Prostate gland (tissue), 2 donors: Measurements from ENCODE around the gene TSPAN32. TPM values are rescaled to one million over a fixed set of nuclear protein-coding genes. Genes with fewer than 3 reads are reported as not detected.

Experiments used
- DNase-seq: peaks from one replicate; pipeline ENCODE4 v3.0.0-alpha.2; 2019; ENCODE audit warnings: low spot score
- H3K27ac ChIP-seq, 2 donors: fragments of 200-600 bp; sonication (generic); 2 replicates each; pipeline ENCODE4 v1.5.1; 2017 to 2019
- H3K27me3 ChIP-seq: fragments of 200-600 bp; sonication (generic); replicated peaks from 2 replicates; pipeline ENCODE4 v1.5.1; 2019; ENCODE audit not compliant: insufficient read depth
- H3K36me3 ChIP-seq, 2 donors: fragments of 200-600 bp; sonication (generic); 1 replicate in 1 of 2; 2 replicates in 1 of 2; pipeline versions ENCODE4 v1.5.1 to v1.8.1; 2017 to 2019
- H3K4me1 ChIP-seq: fragments of 200-600 bp; sonication (generic); replicated peaks from 2 replicates; pipeline ENCODE4 v1.5.1; 2019
- H3K4me3 ChIP-seq, 2 donors: fragments of 200-600 bp; sonication (generic); 2 replicates each; pipeline ENCODE4 v1.5.1; 2017 to 2019
- H3K9me3 ChIP-seq: fragments of 200-600 bp; sonication (generic); 2 replicates; pipeline ENCODE4 v1.5.1; 2017
- POLR2A ChIP-seq: fragments of 450-650 bp; IDR thresholded peaks from one replicate; pipeline ENCODE4 v1.6.1; 2016; ENCODE audit warnings: antibody characterized with exemption, mild to moderate bottlenecking
- POLR2AphosphoS5 ChIP-seq: sonication (generic); formaldehyde crosslinking; IDR thresholded peaks from one replicate; pipeline ENCODE4 v1.6.1; 2017; ENCODE audit warnings: antibody characterized with exemption
- WGBS: methylation state at CpG from one replicate; pipeline ENCODE4 v1.1.5; 2018; 5-methylcytosine and 5-hydroxymethylcytosine counted together
- intact Hi-C: fragments of 100-400 bp; cut with DNase I; formaldehyde crosslinking; loops from one replicate; pipeline ENCODE4 v1.14.2; 2022
- total RNA-seq, 2 donors: library from RNA; depleted of rRNA; stranded (reverse); fragments of >200 nt; gene quantifications; one replicate each; pipeline ENCODE4 v1.1.0, GENCODE V29; 2016
- TF ChIP-seq, protein P1 (sequence below), 4 experiments: fragments of 200-600 bp in 2 of 4; fragments of 450-650 bp in 2 of 4; sonication (generic) in 2 of 4; IDR thresholded peaks; 1 replicate in 3 of 4; 2 replicates in 1 of 4; pipeline ENCODE4 v1.5.1; 2016 to 2019; ENCODE audit warnings: antibody characterized with exemption in 4 of 4, mild to moderate bottlenecking in 2 of 4, moderate library complexity in 2 of 4

Gene TSPAN32
- total RNA-seq, 2 donors from 2014 or later: not detected

DNA sequence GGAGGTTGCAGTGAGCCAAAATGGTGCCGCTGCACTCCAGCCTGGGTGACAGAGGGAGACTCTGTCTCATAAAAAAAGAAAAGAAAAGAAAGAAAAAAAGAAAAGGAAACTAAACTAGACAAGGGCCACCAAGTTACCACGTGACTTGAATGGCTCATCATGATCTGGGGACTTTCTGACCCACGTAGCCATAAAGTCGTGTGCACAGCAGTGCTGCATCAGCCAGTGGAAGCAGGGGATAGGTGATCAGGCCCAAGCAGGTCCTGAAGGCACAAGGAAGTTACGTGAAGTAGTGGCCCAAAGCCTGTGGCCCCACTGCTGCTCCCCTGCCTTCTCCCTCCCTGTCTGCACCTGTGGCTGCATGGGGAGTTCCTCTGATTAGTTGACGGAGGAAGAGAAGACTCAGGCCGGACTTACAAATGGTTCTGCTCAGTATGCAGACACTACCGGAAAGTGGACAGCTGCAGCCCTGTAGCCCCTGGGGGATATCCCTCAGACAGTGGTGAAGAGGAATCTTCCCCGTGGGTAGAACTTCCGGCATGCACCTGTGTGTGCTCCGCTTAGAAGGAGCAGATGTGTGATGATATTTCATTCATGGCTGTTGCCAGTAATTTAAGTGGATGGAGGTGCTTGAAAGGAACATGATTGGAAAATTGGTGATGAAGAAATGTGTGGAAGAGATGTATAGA, 57.1 kb downstream of the TSPAN32 start:
- DNase-seq: no peak
- Histone ChIP-seq H3K4me1 (no peaks in the 10 kb centered on the region), H3K27ac (no peak overlapping the region), H3K27me3 (no peaks in the 10 kb centered on the region), H3K4me3 (no peak overlapping the region), H3K9me3 (no peaks in the 10 kb centered on the region), H3K36me3 (no peaks in the 10 kb centered on the region)
- intact Hi-C loops: no loop called here
- 90% methylated on average over 11 of the region's 11 CpGs for WGBS
- TF ChIP-seq POLR2A (no peak), POLR2AphosphoS5 (no peak)
- TF ChIP-seq, protein P1, sequence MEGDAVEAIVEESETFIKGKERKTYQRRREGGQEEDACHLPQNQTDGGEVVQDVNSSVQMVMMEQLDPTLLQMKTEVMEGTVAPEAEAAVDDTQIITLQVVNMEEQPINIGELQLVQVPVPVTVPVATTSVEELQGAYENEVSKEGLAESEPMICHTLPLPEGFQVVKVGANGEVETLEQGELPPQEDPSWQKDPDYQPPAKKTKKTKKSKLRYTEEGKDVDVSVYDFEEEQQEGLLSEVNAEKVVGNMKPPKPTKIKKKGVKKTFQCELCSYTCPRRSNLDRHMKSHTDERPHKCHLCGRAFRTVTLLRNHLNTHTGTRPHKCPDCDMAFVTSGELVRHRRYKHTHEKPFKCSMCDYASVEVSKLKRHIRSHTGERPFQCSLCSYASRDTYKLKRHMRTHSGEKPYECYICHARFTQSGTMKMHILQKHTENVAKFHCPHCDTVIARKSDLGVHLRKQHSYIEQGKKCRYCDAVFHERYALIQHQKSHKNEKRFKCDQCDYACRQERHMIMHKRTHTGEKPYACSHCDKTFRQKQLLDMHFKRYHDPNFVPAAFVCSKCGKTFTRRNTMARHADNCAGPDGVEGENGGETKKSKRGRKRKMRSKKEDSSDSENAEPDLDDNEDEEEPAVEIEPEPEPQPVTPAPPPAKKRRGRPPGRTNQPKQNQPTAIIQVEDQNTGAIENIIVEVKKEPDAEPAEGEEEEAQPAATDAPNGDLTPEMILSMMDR (IDR thresholded peaks at IDR 0.05): no peak

DNA sequence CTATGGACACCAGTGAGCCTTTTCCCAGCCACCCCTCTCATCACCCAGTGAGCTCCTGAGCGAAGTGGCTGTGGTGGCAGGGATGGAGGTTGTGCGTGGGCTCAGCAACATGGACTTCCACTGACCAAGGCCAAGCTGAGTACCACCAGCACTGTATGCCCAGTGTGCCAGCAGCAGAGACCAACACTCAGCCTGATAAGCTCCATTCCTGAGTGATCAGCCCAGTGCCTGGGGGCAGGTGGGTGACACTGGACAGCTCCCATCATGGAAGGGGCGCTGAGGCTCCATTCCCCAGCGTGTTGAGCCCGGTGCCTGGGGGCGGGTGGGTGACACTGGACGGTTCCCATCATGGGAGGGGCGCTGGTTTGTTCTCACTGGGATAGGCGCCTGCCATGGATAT, 57.7 kb downstream of the TSPAN32 start:
- no peaks in the 10 kb centered on the region for H3K9me3 ChIP-seq
- H3K36me3 ChIP-seq: no peaks in the 10 kb centered on the region
- H3K27me3 ChIP-seq: no peaks in the 10 kb centered on the region
- H3K27ac ChIP-seq: no peak overlapping the region
- no peak overlapping the region for H3K4me3 ChIP-seq
- TF ChIP-seq, protein P1 (IDR thresholded peaks at IDR 0.05): no peak
- TF ChIP-seq POLR2AphosphoS5: no peak
- no peak for TF ChIP-seq POLR2A
- no peak for DNase-seq
- intact Hi-C loops: no loop called here
- no peaks in the 10 kb centered on the region for H3K4me1 ChIP-seq
- 88% methylated on average over 9 of the region's 9 CpGs for WGBS

DNA sequence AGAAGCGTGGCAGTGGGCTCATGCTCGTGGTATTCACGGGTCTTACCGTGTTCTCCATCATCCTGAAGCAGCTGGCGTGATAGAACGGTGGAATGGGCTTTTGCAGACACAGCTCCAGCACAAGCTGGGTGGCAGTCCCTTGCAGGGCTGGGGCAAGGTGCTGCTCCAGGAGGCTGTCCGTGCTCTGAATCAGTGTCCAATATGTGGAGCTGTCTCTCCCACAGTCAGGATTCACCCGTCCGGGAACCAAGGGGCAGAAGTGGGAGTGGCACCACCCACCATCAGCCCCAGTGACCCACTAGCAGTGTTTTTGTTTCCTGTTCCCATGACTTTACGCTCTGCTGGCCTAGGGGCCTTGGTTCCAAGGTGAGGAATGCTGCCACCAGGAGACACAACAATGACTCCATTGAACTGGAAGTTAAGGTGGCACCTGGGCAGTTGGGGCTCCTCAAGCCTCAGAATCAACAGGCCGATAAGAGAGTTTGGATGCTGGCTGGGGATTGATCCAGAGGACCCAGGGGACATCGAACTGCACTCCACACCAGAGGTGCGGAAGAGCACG, 58.3 kb downstream of the TSPAN32 start:
- TF ChIP-seq, protein P1 (IDR thresholded peaks at IDR 0.05): no peak
- TF ChIP-seq POLR2AphosphoS5: no peak
- no peak for TF ChIP-seq POLR2A
- Histone ChIP-seq H3K9me3 (no peaks in the 10 kb centered on the region), H3K27me3 (no peaks in the 10 kb centered on the region), H3K4me1 (no peaks in the 10 kb centered on the region), H3K4me3 (no peak overlapping the region), H3K27ac (no peak overlapping the region), H3K36me3 (no peaks in the 10 kb centered on the region)
- 90% methylated on average over 14 of the region's 14 CpGs for WGBS
- intact Hi-C loops: no loop called here
- no peak for DNase-seq

DNA sequence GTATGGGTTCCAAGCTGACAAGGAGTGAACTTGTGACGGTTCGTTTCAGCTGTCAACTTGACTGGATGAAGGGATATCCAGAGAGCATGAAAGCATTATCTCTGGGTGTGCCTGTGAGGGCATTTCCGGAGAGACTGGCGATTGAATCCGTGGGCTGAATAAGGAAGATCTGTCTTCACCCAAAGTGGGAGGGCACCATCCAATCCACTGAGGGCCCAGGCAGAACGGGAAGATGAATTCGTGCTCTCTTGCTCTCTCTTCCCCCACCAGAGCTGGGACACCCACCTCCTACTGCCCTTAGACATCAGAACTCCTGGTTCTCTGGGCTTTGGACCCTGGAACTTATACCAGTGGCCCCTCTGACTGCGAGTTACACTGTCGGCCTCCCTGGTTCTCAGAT, 59.8 kb downstream of the TSPAN32 start:
- Histone ChIP-seq H3K4me3 (no peak overlapping the region), H3K27me3 (no peaks in the 10 kb centered on the region), H3K27ac (no peak overlapping the region), H3K9me3 (no peaks in the 10 kb centered on the region), H3K36me3 (no peaks in the 10 kb centered on the region), H3K4me1 (peaks cover 8% of the 10 kb centered on the region)
- WGBS: 75% methylated on average over 9 of the region's 9 CpGs
- no peak for DNase-seq
- intact Hi-C loops: no loop called here
- TF ChIP-seq, protein P1 (IDR thresholded peaks at IDR 0.05): no peak
- no peak for TF ChIP-seq POLR2A
- no peak for TF ChIP-seq POLR2AphosphoS5

DNA sequence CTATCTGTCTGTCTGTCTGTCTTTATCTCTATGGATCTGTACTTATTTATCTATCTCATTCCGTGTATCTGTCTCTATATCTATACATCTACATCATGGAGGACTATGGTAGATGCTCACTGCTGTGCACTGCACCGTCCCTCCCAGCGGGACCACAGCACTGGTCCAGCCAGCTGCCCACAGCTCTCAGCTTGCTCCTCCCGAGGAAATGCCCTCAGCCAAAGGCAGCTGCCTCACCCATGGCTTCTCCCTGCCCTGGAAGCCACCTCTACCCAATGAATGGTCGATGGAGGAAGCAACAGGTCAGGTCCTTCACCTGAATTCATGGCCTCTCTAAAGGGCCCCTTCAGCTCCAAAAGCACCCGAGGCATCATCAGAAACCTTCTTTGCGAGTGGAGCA, 60.6 kb downstream of the TSPAN32 start:
- TF ChIP-seq, protein P1 (IDR thresholded peaks at IDR 0.05): no peak
- no peak for TF ChIP-seq POLR2A
- no peak for TF ChIP-seq POLR2AphosphoS5
- Histone ChIP-seq H3K4me3 (no peak overlapping the region), H3K27me3 (no peaks in the 10 kb centered on the region), H3K9me3 (no peaks in the 10 kb centered on the region), H3K36me3 (no peaks in the 10 kb centered on the region), H3K4me1 (peaks cover 8% of the 10 kb centered on the region), H3K27ac (no peak overlapping the region)
- 91% methylated on average over 7 of the region's 7 CpGs for WGBS
- no peak for DNase-seq
- intact Hi-C loops: no loop called here
